CD4-positive, alpha-beta memory T cell (primary cell): ENCODE measurements around the gene SRC. TPM values are rescaled to one million over a fixed set of nuclear protein-coding genes. Genes with fewer than 3 reads are reported as not detected.
A peak's percentile ranks its signal among the peaks of the same experiment; 100 is the strongest.

Experiments
- CTCF ChIA-PET: fragments of 350-600 bp; sonication (Branson Sonifier 250); formaldehyde crosslinking; loops from one replicate; lab custom pipeline; 2021; ENCODE audit warnings: inconsistent platforms; ENCODE audit not compliant: partially characterized antibody; lab: Charles Lee
- POLR2A ChIA-PET: fragments of 350-600 bp; sonication (Branson Sonifier 250); formaldehyde crosslinking; loops from one replicate; lab custom pipeline; 2021; ENCODE audit not compliant: partially characterized antibody; lab: Charles Lee
- DNase-seq, 5 donors: peaks; one replicate each; pipeline versions ENCODE4 v3.0.0 to v3.0.0-alpha.2; 2020 to 2022; ENCODE audit warnings: mixed read lengths in 1 of 5
- H3K27ac ChIP-seq: one replicate; pipeline ENCODE4 v1.7.0; 2013; ENCODE audit warnings: low read depth, low read length
- H3K27me3 ChIP-seq: 2 replicates; pipeline ENCODE4 v1.7.0; 2013; ENCODE audit warnings: mild to moderate bottlenecking, low read length, moderate library complexity; ENCODE audit not compliant: insufficient read depth
- H3K36me3 ChIP-seq: 2 replicates; pipeline ENCODE4 v1.7.0; 2013; ENCODE audit warnings: mild to moderate bottlenecking, low read length, moderate library complexity; ENCODE audit not compliant: insufficient read depth
- H3K4me1 ChIP-seq: 2 replicates; pipeline ENCODE4 v1.7.0; 2013; ENCODE audit warnings: mild to moderate bottlenecking, low read length, moderate library complexity; ENCODE audit not compliant: insufficient read depth
- H3K4me3 ChIP-seq, 2 donors: one replicate each; pipeline ENCODE4 v1.7.0; 2013; ENCODE audit warnings: low read length in 2 of 2, mild to moderate bottlenecking in 1 of 2
- H3K9me3 ChIP-seq, 2 donors: one replicate each; pipeline ENCODE4 v1.7.0; 2013; ENCODE audit warnings: low read length in 2 of 2, control low read depth in 1 of 2; ENCODE audit not compliant: control insufficient read depth in 1 of 2
- H3K27ac Mint-ChIP-seq, 7 donors: one replicate each; pipeline ENCODE4 v1.8.0; 2020 to 2021; ENCODE audit warnings: mixed read lengths in 7 of 7, mild to moderate bottlenecking in 6 of 7, inconsistent platforms in 3 of 7, moderate library complexity in 3 of 7
- H3K27me3 Mint-ChIP-seq, 2 donors: one replicate each; pipeline ENCODE4 v1.8.0; 2020 to 2021; ENCODE audit warnings: mixed read lengths in 2 of 2
- H3K36me3 Mint-ChIP-seq, 2 donors: one replicate each; pipeline ENCODE4 v1.8.0; 2020 to 2021; ENCODE audit warnings: mixed read lengths in 2 of 2, inconsistent platforms in 1 of 2, mild to moderate bottlenecking in 1 of 2
- H3K4me1 Mint-ChIP-seq, 4 donors: one replicate each; pipeline ENCODE4 v1.8.0; 2020 to 2021; ENCODE audit warnings: mixed read lengths in 4 of 4, mild to moderate bottlenecking in 1 of 4
- H3K4me3 Mint-ChIP-seq, 8 donors: one replicate each; pipeline ENCODE4 v1.8.0; 2020 to 2021; ENCODE audit warnings: mixed read lengths in 8 of 8, mild to moderate bottlenecking in 7 of 8, moderate library complexity in 6 of 8, inconsistent platforms in 3 of 8
- H3K9me3 Mint-ChIP-seq, 8 donors: one replicate each; pipeline ENCODE4 v1.8.0; 2020 to 2021; ENCODE audit warnings: mixed read lengths in 8 of 8, mild to moderate bottlenecking in 5 of 8, inconsistent platforms in 3 of 8, moderate library complexity in 1 of 8
- intact Hi-C: fragments of 100-400 bp; cut with micrococcal nuclease; formaldehyde crosslinking; loops from one replicate; pipeline ENCODE4 v1.15.1; 2023
- polyA plus RNA-seq, 2 donors: library from polyadenylated mRNA; unstranded; fragments of 300-500 nt; fragmentation: Illumina TruSeq; gene quantifications; one replicate each; pipeline ENCODE4 v1.2.3, GENCODE V29; 2021
- total RNA-seq, 2 experiments: library from RNA; stranded (reverse); gene quantifications; one replicate each; pipeline ENCODE4 v1.2.3, GENCODE V29; 2021

Gene SRC
- total and polyA plus RNA-seq, 4 experiments from 2014 or later, result 0.32 to 4.5 (median 2.3) TPM

GRCh38 chr20:37325206-37325605 lies 20.7 kb upstream of the SRC start:
- Mint-ChIP-seq H3K9me3 (peaks cover 0 to 4% (median 0%) of the 10 kb centered on the region in 8 donors), H3K36me3 (peaks cover 0 to 5% of the 10 kb centered on the region in 2 donors), H3K27me3 (no peaks in the 10 kb centered on the region), H3K4me3 (no peak overlapping the region), H3K27ac (no peak overlapping the region), H3K4me1 (no peaks in the 10 kb centered on the region)
- Histone ChIP-seq H3K27ac (no peak overlapping the region), H3K9me3 (no peaks in the 10 kb centered on the region), H3K4me3 (no peak overlapping the region), H3K27me3 (no peaks in the 10 kb centered on the region), H3K4me1 (no peaks in the 10 kb centered on the region), H3K36me3 (no peaks in the 10 kb centered on the region)
- DNase-seq, result no peak
- intact Hi-C loops, result no loop called here
- ChIA-PET CTCF (no interaction called here), POLR2A (no interaction called here)

- no peak overlapping the region for H3K4me3 ChIP-seq
- no peak for DNase-seq
- no peaks in the 10 kb centered on the region for H3K36me3 ChIP-seq
- H3K4me1 Mint-ChIP-seq, result no peaks in the 10 kb centered on the region
- H3K9me3 ChIP-seq, result no peaks in the 10 kb centered on the region
- CTCF ChIA-PET, result interaction anchor here (0.6 kb wide), 1 partner anchor 8 kb away, joined by 3 read pairs; no protein-coding TSS in a partner anchor
- no peaks in the 10 kb centered on the region for H3K4me1 ChIP-seq
- peak overlapping the region in 1 of 7 donors; percentile 27 for H3K27ac Mint-ChIP-seq
- H3K4me3 Mint-ChIP-seq, result no peak overlapping the region
- peaks cover 0 to 4% (median 0%) of the 10 kb centered on the region in 8 donors for H3K9me3 Mint-ChIP-seq
- no peak overlapping the region for H3K27ac ChIP-seq
- intact Hi-C loops, result no loop called here
- peaks cover 0 to 5% of the 10 kb centered on the region in 2 donors for H3K36me3 Mint-ChIP-seq
- no peaks in the 10 kb centered on the region for H3K27me3 Mint-ChIP-seq
- no peaks in the 10 kb centered on the region for H3K27me3 ChIP-seq
- POLR2A ChIA-PET, result no interaction called here
These were observed 19.3 kb upstream of the SRC start for GRCh38 chr20:37326666-37327065.

GRCh38 chr20:37327748-37328147 lies 18.2 kb upstream of the SRC start:
- H3K27me3 ChIP-seq, result no peaks in the 10 kb centered on the region
- H3K9me3 ChIP-seq, result no peaks in the 10 kb centered on the region
- H3K27me3 Mint-ChIP-seq, result no peaks in the 10 kb centered on the region
- no peak overlapping the region for H3K4me3 ChIP-seq
- intact Hi-C loops, result no loop called here
- POLR2A ChIA-PET, result no interaction called here
- no peak for DNase-seq
- no peak overlapping the region for H3K27ac ChIP-seq
- H3K4me1 Mint-ChIP-seq, result no peaks in the 10 kb centered on the region
- H3K9me3 Mint-ChIP-seq, result peaks cover 0 to 2% (median 0%) of the 10 kb centered on the region in 8 donors
- peaks cover 0 to 3% of the 10 kb centered on the region in 2 donors for H3K36me3 Mint-ChIP-seq
- H3K4me1 ChIP-seq, result no peaks in the 10 kb centered on the region
- no peak overlapping the region for H3K27ac Mint-ChIP-seq
- H3K36me3 ChIP-seq, result no peaks in the 10 kb centered on the region
- CTCF ChIA-PET, result no interaction called here
- no peak overlapping the region for H3K4me3 Mint-ChIP-seq

- H3K9me3 ChIP-seq, result no peaks in the 10 kb centered on the region
- no peak overlapping the region for H3K4me3 Mint-ChIP-seq
- intact Hi-C loops, result no loop called here
- no peaks in the 10 kb centered on the region for H3K27me3 ChIP-seq
- H3K27ac Mint-ChIP-seq, result no peak overlapping the region
- H3K4me1 Mint-ChIP-seq, result no peaks in the 10 kb centered on the region
- H3K27ac ChIP-seq, result no peak overlapping the region
- no peaks in the 10 kb centered on the region for H3K27me3 Mint-ChIP-seq
- POLR2A ChIA-PET, result no interaction called here
- H3K36me3 ChIP-seq, result no peaks in the 10 kb centered on the region
- no peaks in the 10 kb centered on the region for H3K9me3 Mint-ChIP-seq
- DNase-seq, result no peak
- no peak overlapping the region for H3K4me3 ChIP-seq
- no peaks in the 10 kb centered on the region for H3K4me1 ChIP-seq
- no peaks in the 10 kb centered on the region for H3K36me3 Mint-ChIP-seq
- CTCF ChIA-PET, result no interaction called here
These were observed 17.6 kb upstream of the SRC start for GRCh38 chr20:37328149-37328945.

GRCh38 chr20:37329481-37330165 lies 16.3 kb upstream of the SRC start:
- H3K9me3 ChIP-seq, result no peaks in the 10 kb centered on the region
- no peak overlapping the region for H3K4me3 ChIP-seq
- DNase-seq, result no peak
- Mint-ChIP-seq H3K27ac (no peak overlapping the region), H3K36me3 (no peaks in the 10 kb centered on the region), H3K9me3 (no peaks in the 10 kb centered on the region), H3K4me1 (no peaks in the 10 kb centered on the region), H3K4me3 (no peak overlapping the region), H3K27me3 (no peaks in the 10 kb centered on the region)
- intact Hi-C loops, result no loop called here
- H3K27me3 ChIP-seq, result no peaks in the 10 kb centered on the region
- no peak overlapping the region for H3K27ac ChIP-seq
- POLR2A ChIA-PET, result no interaction called here
- CTCF ChIA-PET, result no interaction called here
- H3K36me3 ChIP-seq, result no peaks in the 10 kb centered on the region
- no peaks in the 10 kb centered on the region for H3K4me1 ChIP-seq

- no peaks in the 10 kb centered on the region for H3K9me3 Mint-ChIP-seq
- Histone ChIP-seq H3K27me3 (no peaks in the 10 kb centered on the region), H3K36me3 (no peaks in the 10 kb centered on the region), H3K27ac (no peak overlapping the region), H3K9me3 (no peaks in the 10 kb centered on the region), H3K4me3 (no peak overlapping the region), H3K4me1 (no peaks in the 10 kb centered on the region)
- H3K4me3 Mint-ChIP-seq, result no peak overlapping the region
- no peaks in the 10 kb centered on the region for H3K36me3 Mint-ChIP-seq
- H3K4me1 Mint-ChIP-seq, result no peaks in the 10 kb centered on the region
- H3K27ac Mint-ChIP-seq, result no peak overlapping the region
- ChIA-PET CTCF (no interaction called here), POLR2A (no interaction called here)
- DNase-seq, result no peak
- no peaks in the 10 kb centered on the region for H3K27me3 Mint-ChIP-seq
- intact Hi-C loops, result no loop called here
These were observed 15.6 kb upstream of the SRC start for GRCh38 chr20:37330316-37330715.

- no peak overlapping the region for H3K4me3 Mint-ChIP-seq
- H3K27me3 Mint-ChIP-seq, result no peaks in the 10 kb centered on the region
- DNase-seq, result no peak
- ChIA-PET CTCF (no interaction called here), POLR2A (no interaction called here)
- Histone ChIP-seq H3K4me3 (no peak overlapping the region), H3K36me3 (no peaks in the 10 kb centered on the region), H3K9me3 (no peaks in the 10 kb centered on the region), H3K27ac (no peak overlapping the region), H3K27me3 (no peaks in the 10 kb centered on the region), H3K4me1 (peaks cover 5% of the 10 kb centered on the region)
- peaks cover 4 to 9% (median 7%) of the 10 kb centered on the region in 4 donors for H3K4me1 Mint-ChIP-seq
- intact Hi-C loops, result no loop called here
- H3K9me3 Mint-ChIP-seq, result no peaks in the 10 kb centered on the region
- no peaks in the 10 kb centered on the region for H3K36me3 Mint-ChIP-seq
- no peak overlapping the region for H3K27ac Mint-ChIP-seq
These were observed 14.7 kb upstream of the SRC start for GRCh38 chr20:37331060-37331857.
